HepG2 (cell line): ENCODE measurements around the gene RREB1. TPM values are rescaled to one million over a fixed set of nuclear protein-coding genes. Genes with fewer than 3 reads are reported as not detected.

Experiments
- ETV5 ChIP-seq: IDR thresholded peaks from 2 replicates; pipeline ENCODE4 v1.6.1; 2018; ENCODE audit warnings: missing biosample characterization, missing genetic modification reagents, inconsistent platforms, borderline replicate concordance
- FOSL1 ChIP-seq: sonication (generic); formaldehyde crosslinking; IDR thresholded peaks from 2 replicates; pipeline ENCODE4 v1.9.0; 2021; ENCODE audit warnings: missing genetic modification reagents, borderline replicate concordance
- ISL2 ChIP-seq: sonication (generic); formaldehyde crosslinking; IDR thresholded peaks from 2 replicates; pipeline ENCODE4 v1.5.0; 2020; ENCODE audit warnings: missing genetic modification reagents
- LRRFIP1 ChIP-seq: sonication (generic); formaldehyde crosslinking; conservative IDR thresholded peaks from 2 replicates; pipeline ENCODE4 v1.4.0; 2020; ENCODE audit warnings: missing genetic modification reagents
- MNT ChIP-seq: fragments of 450-650 bp; IDR thresholded peaks from 2 replicates; pipeline ENCODE4 v1.6.1; 2016
- NPAS2 ChIP-seq: sonication (generic); formaldehyde crosslinking; IDR thresholded peaks from 2 replicates; pipeline ENCODE4 v1.8.0; 2022; ENCODE audit warnings: mild to moderate bottlenecking, missing genetic modification reagents, borderline replicate concordance
- REST ChIP-seq, 2 experiments: IDR thresholded peaks; 2 replicates each; pipeline ENCODE4 v1.6.1; 2011 to 2012; ENCODE audit warnings: low read length in 2 of 2, borderline replicate concordance in 1 of 2, low read depth in 1 of 2, mild to moderate bottlenecking in 1 of 2, moderate library complexity in 1 of 2
- SKIL ChIP-seq: sonication (generic); formaldehyde crosslinking; IDR thresholded peaks from 2 replicates; pipeline ENCODE4 v1.8.0; 2022; ENCODE audit warnings: missing genetic modification reagents, mild to moderate bottlenecking, moderate library complexity, borderline replicate concordance
- ZBTB26 ChIP-seq: IDR thresholded peaks from 2 replicates; pipeline ENCODE4 v1.6.1; 2016; ENCODE audit warnings: missing compliant biosample characterization, missing genetic modification reagents, borderline replicate concordance
- ZNF749 ChIP-seq: sonication (generic); formaldehyde crosslinking; IDR thresholded peaks from 2 replicates; pipeline ENCODE4 v1.8.0; 2022; ENCODE audit warnings: mild to moderate bottlenecking, missing genetic modification reagents, moderate library complexity, borderline replicate concordance
- polyA plus RNA-seq, 8 experiments: library from polyadenylated mRNA; depleted of rRNA in 3 of 8; stranded (reverse) in 7 of 8; unstranded in 1 of 8; fragments of >200 nt; fragmentation: Illumina TruSeq in 4 of 8; extraction: Trizol in 4 of 8; gene quantifications; 2 replicates each; pipeline versions ENCODE4 v1.2.1 to v1.2.3, GENCODE V29; 2011 to 2016; ENCODE audit warnings: low read depth in 4 of 8, missing spikeins in 1 of 8, mixed read lengths in 1 of 8; ENCODE audit not compliant: insufficient read depth in 1 of 8
- total RNA-seq, 5 experiments: library from RNA; depleted of rRNA; stranded (reverse); fragments of >200 nt; fragmentation: Illumina TruSeq; extraction: Trizol; gene quantifications; 2 replicates each; pipeline ENCODE4 v1.2.3, GENCODE V29; 2016; ENCODE audit warnings: low read depth in 1 of 5

Gene RREB1
- total and polyA plus RNA-seq, 2 of the 13 experiments (the other 11 are each of a cell fraction or from before 2014, with no cell fraction given): 6.1 to 23.2 TPM

GRCh38 chr6:7140631-7141378 is 33.0 kb downstream of the RREB1 start (continued):
- TF ChIP-seq REST (IDR thresholded peaks at IDR 0.05; ENCODE audit: borderline replicate concordance in 1 of 2, low read depth in 1 of 2, low read length in 2 of 2) (peak in 1 of 2 experiments; percentile 37; a peak in 1 of 4 replicates), SKIL (0 out of 2 replicates have a peak, but pooled peaks have one; percentile 49), LRRFIP1 (CRISPR knock-in tag) (no peak), FOSL1 (CRISPR knock-in tag) (peak; percentile 10; the same call in 1 of the 2 replicates), MNT (no peak), ZNF749 (peak; percentile 77; the same call in 1 of the 2 replicates), NPAS2 (no peak), ZBTB26 (CRISPR knock-in tag) (peak; percentile 87), ISL2 (CRISPR knock-in tag) (0 out of 2 replicates have a peak, but pooled peaks have one; percentile 57), ETV5 (peak; percentile 76)
